Measurements from ENCODE around the gene PRIM2.

The PRIM2 gene

DNA sequence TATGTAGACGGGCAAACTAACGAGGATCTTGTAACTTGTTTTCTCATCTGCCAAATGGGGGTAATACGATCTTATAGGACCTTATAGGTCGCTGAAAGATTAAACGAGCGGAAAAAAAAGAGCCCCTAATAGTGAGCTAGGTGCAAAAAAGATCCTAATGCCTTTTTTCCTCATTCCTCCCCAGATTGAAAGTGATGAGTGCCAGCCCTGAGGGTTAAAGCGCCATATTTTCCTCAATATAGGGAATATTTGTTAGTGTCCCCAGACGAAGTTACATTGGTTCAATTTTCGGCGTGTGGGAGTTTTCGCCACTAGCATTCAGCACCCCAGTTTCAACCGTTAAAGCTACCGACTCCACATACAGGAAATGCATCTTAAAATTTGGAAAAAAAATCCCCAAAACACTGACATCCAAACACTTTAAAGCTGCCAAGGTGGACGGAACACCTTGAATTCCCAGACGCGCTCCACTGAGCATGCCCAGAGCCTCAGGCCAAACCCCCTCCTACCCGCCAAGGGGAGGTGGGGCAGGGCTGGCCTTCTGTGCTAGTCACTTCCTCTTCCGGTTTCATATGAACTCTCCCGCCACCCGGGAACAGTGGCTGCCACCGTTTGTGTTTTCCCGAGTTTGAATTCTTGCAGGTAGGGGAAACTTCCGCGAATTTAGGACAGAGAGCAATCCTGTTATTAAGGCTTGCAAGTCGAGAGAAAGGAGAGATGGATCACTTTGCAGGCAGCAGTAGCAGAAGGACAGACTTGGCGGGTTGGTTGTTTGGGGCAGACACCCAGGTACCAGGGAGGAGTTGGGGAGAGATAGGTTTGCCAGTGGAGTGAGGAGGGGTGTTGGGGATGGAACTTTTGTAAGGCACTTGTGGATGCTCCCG is at the start of gene PRIM2 (continued):
- TF ChIP-seq ZSCAN18 (tag by site-specific recombination; IDR thresholded peaks at IDR 0.05) (no peak), ZNF10 (tag by site-specific recombination; IDR thresholded peaks at IDR 0.05) (no peak), ZNF658 (tag by site-specific recombination; IDR thresholded peaks at IDR 0.05) (no peak), ZNF510 (tag by site-specific recombination; IDR thresholded peaks at IDR 0.05; ENCODE audit: insufficient replicate concordance) (no peak), ZNF354C (tag by site-specific recombination; IDR thresholded peaks at IDR 0.05; ENCODE audit: borderline replicate concordance, low read depth) (no peak), ZNF449 (tag by site-specific recombination; IDR thresholded peaks at IDR 0.05) (no peak), YY2 (tag by site-specific recombination; IDR thresholded peaks at IDR 0.05) (no peak), FEZF1 (tag by site-specific recombination; IDR thresholded peaks at IDR 0.05) (no peak), ZBTB20 (tag by site-specific recombination; IDR thresholded peaks at IDR 0.05) (peak; percentile 97), ZNF114 (tag by site-specific recombination; IDR thresholded peaks at IDR 0.05) (no peak), ZNF133 (tag by site-specific recombination; IDR thresholded peaks at IDR 0.05) (no peak), ZNF311 (tag by site-specific recombination; IDR thresholded peaks at IDR 0.05; ENCODE audit: borderline replicate concordance) (no peak), GFI1B (tag by site-specific recombination; IDR thresholded peaks at IDR 0.05) (no peak), KLF7 (tag by site-specific recombination; IDR thresholded peaks at IDR 0.05; ENCODE audit: borderline replicate concordance) (no peak), ZNF776 (tag by site-specific recombination; IDR thresholded peaks at IDR 0.05; ENCODE audit: borderline replicate concordance) (no peak), RBAK (tag by site-specific recombination; IDR thresholded peaks at IDR 0.05) (no peak), ZNF560 (tag by site-specific recombination; IDR thresholded peaks at IDR 0.05; ENCODE audit: borderline replicate concordance) (no peak), ZNF324 (tag by site-specific recombination; IDR thresholded peaks at IDR 0.05) (no peak), ZNF214 (tag by site-specific recombination; IDR thresholded peaks at IDR 0.05; ENCODE audit: borderline replicate concordance) (no peak), ZNF140 (tag by site-specific recombination; IDR thresholded peaks at IDR 0.05) (no peak), ZNF664 (tag by site-specific recombination; IDR thresholded peaks at IDR 0.05) (no peak), PRDM1 (tag by site-specific recombination; IDR thresholded peaks at IDR 0.05) (no peak), PRDM4 (tag by site-specific recombination; IDR thresholded peaks at IDR 0.05) (no peak)
- TF ChIP-seq, protein P1, sequence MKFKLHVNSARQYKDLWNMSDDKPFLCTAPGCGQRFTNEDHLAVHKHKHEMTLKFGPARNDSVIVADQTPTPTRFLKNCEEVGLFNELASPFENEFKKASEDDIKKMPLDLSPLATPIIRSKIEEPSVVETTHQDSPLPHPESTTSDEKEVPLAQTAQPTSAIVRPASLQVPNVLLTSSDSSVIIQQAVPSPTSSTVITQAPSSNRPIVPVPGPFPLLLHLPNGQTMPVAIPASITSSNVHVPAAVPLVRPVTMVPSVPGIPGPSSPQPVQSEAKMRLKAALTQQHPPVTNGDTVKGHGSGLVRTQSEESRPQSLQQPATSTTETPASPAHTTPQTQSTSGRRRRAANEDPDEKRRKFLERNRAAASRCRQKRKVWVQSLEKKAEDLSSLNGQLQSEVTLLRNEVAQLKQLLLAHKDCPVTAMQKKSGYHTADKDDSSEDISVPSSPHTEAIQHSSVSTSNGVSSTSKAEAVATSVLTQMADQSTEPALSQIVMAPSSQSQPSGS (tag by site-specific recombination; IDR thresholded peaks at IDR 0.05; ENCODE audit: low read depth): no peak
- TF ChIP-seq, protein P2, sequence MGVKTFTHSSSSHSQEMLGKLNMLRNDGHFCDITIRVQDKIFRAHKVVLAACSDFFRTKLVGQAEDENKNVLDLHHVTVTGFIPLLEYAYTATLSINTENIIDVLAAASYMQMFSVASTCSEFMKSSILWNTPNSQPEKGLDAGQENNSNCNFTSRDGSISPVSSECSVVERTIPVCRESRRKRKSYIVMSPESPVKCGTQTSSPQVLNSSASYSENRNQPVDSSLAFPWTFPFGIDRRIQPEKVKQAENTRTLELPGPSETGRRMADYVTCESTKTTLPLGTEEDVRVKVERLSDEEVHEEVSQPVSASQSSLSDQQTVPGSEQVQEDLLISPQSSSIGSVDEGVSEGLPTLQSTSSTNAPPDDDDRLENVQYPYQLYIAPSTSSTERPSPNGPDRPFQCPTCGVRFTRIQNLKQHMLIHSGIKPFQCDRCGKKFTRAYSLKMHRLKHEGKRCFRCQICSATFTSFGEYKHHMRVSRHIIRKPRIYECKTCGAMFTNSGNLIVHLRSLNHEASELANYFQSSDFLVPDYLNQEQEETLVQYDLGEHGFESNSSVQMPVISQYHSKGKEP (tag by site-specific recombination; IDR thresholded peaks at IDR 0.05): no peak
- TF ChIP-seq, protein P3, sequence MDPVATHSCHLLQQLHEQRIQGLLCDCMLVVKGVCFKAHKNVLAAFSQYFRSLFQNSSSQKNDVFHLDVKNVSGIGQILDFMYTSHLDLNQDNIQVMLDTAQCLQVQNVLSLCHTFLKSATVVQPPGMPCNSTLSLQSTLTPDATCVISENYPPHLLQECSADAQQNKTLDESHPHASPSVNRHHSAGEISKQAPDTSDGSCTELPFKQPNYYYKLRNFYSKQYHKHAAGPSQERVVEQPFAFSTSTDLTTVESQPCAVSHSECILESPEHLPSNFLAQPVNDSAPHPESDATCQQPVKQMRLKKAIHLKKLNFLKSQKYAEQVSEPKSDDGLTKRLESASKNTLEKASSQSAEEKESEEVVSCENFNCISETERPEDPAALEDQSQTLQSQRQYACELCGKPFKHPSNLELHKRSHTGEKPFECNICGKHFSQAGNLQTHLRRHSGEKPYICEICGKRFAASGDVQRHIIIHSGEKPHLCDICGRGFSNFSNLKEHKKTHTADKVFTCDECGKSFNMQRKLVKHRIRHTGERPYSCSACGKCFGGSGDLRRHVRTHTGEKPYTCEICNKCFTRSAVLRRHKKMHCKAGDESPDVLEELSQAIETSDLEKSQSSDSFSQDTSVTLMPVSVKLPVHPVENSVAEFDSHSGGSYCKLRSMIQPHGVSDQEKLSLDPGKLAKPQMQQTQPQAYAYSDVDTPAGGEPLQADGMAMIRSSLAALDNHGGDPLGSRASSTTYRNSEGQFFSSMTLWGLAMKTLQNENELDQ (tag by site-specific recombination; IDR thresholded peaks at IDR 0.05; ENCODE audit: low read depth): no peak
- TF ChIP-seq, protein P4, sequence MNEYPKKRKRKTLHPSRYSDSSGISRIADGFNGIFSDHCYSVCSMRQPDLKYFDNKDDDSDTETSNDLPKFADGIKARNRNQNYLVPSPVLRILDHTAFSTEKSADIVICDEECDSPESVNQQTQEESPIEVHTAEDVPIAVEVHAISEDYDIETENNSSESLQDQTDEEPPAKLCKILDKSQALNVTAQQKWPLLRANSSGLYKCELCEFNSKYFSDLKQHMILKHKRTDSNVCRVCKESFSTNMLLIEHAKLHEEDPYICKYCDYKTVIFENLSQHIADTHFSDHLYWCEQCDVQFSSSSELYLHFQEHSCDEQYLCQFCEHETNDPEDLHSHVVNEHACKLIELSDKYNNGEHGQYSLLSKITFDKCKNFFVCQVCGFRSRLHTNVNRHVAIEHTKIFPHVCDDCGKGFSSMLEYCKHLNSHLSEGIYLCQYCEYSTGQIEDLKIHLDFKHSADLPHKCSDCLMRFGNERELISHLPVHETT (tag by site-specific recombination; IDR thresholded peaks at IDR 0.05): no peak

Measured in HEK293 (cell line).